ENCODE results near the gene COL21A1.
A peak's percentile ranks its signal among the peaks of the same experiment; 100 is the strongest.

COL21A1 gene

GRCh38 chr6:56244089-56244488, 3.3 kb downstream of the COL21A1 start:
- Histone ChIP-seq H3K4me3 (ENCODE audit: low read depth in 1 of 2, low read length in 2 of 2) (peak overlapping the region in 1 of 2 donors; percentile 24), H3K9me3 (ENCODE audit: low read length) (no peaks in the 10 kb centered on the region), H3K27me3 (ENCODE audit: control insufficient read depth in 1 of 2, insufficient read depth in 2 of 2, low read length in 2 of 2) (no peaks in the 10 kb centered on the region), H3K9ac (ENCODE audit: low read length) (no peak overlapping the region), H3K4me1 (ENCODE audit: insufficient read depth, low read length) (peaks cover 46% of the 10 kb centered on the region), H3K27ac (ENCODE audit: low read depth, low read length) (no peak overlapping the region), H3K36me3 (ENCODE audit: insufficient read depth, low read length) (no peaks in the 10 kb centered on the region)

- no peaks in the 10 kb centered on the region for H3K27me3 ChIP-seq (ENCODE audit: control insufficient read depth in 1 of 2, insufficient read depth in 2 of 2, low read length in 2 of 2)
- H3K27ac ChIP-seq (ENCODE audit: low read depth, low read length) = no peak overlapping the region
- no peaks in the 10 kb centered on the region for H3K9me3 ChIP-seq (ENCODE audit: low read length)
- H3K9ac ChIP-seq (ENCODE audit: low read length) = no peak overlapping the region
- H3K4me1 ChIP-seq (ENCODE audit: insufficient read depth, low read length) = peaks cover 51% of the 10 kb centered on the region
- no peak overlapping the region for H3K4me3 ChIP-seq (ENCODE audit: low read depth in 1 of 2, low read length in 2 of 2)
- no peaks in the 10 kb centered on the region for H3K36me3 ChIP-seq (ENCODE audit: insufficient read depth, low read length)
Observed at GRCh38 chr6:56243518-56244070, 3.8 kb downstream of the COL21A1 start.

DNA sequence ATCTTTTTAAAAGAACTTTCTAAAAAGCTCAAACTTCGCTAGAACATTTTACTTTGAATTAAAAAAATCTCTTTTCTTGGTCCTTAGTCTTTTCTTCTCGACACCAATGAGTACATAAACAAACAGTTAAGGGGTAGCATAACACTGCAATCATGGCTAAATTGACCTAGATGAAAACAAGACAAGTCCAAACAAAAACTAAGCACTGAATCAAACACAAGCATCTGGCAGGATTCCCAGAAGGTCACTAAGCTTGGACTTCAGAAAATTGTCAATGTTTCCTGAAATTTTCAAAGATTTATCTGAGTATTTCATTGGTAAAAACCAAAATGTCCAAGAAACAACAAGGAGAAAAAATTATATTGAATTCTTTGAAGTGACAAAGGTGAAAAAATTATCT, 5.0 kb downstream of the COL21A1 start:
- Histone ChIP-seq H3K9me3 (ENCODE audit: low read length) (no peaks in the 10 kb centered on the region), H3K27me3 (ENCODE audit: control insufficient read depth in 1 of 2, insufficient read depth in 2 of 2, low read length in 2 of 2) (no peaks in the 10 kb centered on the region), H3K4me3 (ENCODE audit: low read depth in 1 of 2, low read length in 2 of 2) (no peak overlapping the region), H3K27ac (ENCODE audit: low read depth, low read length) (no peak overlapping the region), H3K36me3 (ENCODE audit: insufficient read depth, low read length) (no peaks in the 10 kb centered on the region), H3K4me1 (ENCODE audit: insufficient read depth, low read length) (peaks cover 50% of the 10 kb centered on the region), H3K9ac (ENCODE audit: low read length) (no peak overlapping the region)

DNA sequence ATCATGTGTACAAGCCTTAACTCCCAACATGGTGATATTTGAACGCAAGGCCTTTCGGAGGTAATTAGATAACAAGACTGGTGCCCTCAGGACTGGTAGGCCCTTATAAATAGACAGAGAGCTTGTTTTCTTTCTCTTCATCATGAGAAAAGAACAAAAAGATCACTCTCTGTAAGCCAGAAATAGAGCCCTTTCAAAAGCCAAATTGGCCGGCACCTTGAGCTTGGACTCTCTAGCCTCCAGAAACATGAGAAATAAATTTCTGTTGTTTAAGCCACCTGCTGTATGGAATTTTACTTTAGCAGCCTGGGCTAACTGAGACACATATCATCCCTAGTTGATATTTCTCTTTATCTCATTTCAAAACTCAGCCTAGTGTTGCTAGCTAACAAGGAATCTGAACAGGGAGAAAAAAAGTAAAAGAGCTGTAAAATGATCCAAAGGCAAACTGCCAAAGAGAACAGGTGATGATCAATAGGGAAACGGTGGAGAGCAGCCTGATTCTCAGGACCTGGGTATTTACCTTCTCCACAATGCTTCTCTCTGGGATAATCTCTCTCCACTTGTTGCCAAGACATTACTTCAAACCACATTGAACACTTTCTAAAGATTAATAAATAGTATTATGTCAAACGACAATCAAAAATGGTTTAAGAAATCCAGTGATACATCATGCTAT, 6.1 kb downstream of the COL21A1 start:
- Histone ChIP-seq H3K4me3 (ENCODE audit: low read depth in 1 of 2, low read length in 2 of 2) (no peak overlapping the region), H3K36me3 (ENCODE audit: insufficient read depth, low read length) (no peaks in the 10 kb centered on the region), H3K27me3 (ENCODE audit: control insufficient read depth in 1 of 2, insufficient read depth in 2 of 2, low read length in 2 of 2) (no peaks in the 10 kb centered on the region), H3K4me1 (ENCODE audit: insufficient read depth, low read length) (peaks cover 52% of the 10 kb centered on the region), H3K9ac (ENCODE audit: low read length) (no peak overlapping the region), H3K9me3 (ENCODE audit: low read length) (no peaks in the 10 kb centered on the region), H3K27ac (ENCODE audit: low read depth, low read length) (no peak overlapping the region)

DNA sequence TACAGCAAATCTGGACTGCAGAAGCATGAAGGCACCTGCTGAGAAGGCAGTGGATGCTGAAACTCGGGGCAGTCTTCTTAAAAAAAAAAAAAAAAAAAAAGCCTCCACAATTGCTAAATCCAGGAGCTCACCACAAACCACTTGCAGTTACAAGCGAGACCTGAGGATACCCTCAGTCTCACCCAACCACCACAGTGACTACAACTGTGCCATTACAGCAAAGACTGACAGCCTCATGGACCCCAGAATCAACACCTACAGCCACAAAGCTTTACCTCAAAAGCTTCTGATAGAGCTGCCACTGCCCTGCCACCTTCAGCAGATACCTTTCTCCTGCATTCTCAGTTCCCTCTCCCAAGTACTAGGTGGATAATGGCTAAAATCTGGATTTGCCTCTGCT, 9.0 kb downstream of the COL21A1 start:
- Histone ChIP-seq H3K4me1 (ENCODE audit: insufficient read depth, low read length) (peaks cover 58% of the 10 kb centered on the region), H3K4me3 (ENCODE audit: low read depth in 1 of 2, low read length in 2 of 2) (no peak overlapping the region), H3K9me3 (ENCODE audit: low read length) (no peaks in the 10 kb centered on the region), H3K27ac (ENCODE audit: low read depth, low read length) (no peak overlapping the region), H3K36me3 (ENCODE audit: insufficient read depth, low read length) (no peaks in the 10 kb centered on the region), H3K9ac (ENCODE audit: low read length) (no peak overlapping the region), H3K27me3 (ENCODE audit: control insufficient read depth in 1 of 2, insufficient read depth in 2 of 2, low read length in 2 of 2) (no peaks in the 10 kb centered on the region)

GRCh38 chr6:56235245-56235644, 12.1 kb downstream of the COL21A1 start:
- H3K9me3 ChIP-seq (ENCODE audit: low read length) = no peaks in the 10 kb centered on the region
- no peak overlapping the region for H3K4me3 ChIP-seq (ENCODE audit: low read depth in 1 of 2, low read length in 2 of 2)
- H3K27ac ChIP-seq (ENCODE audit: low read depth, low read length) = peak overlapping the region; percentile 22
- H3K9ac ChIP-seq (ENCODE audit: low read length) = no peak overlapping the region
- H3K36me3 ChIP-seq (ENCODE audit: insufficient read depth, low read length) = no peaks in the 10 kb centered on the region
- H3K27me3 ChIP-seq (ENCODE audit: control insufficient read depth in 1 of 2, insufficient read depth in 2 of 2, low read length in 2 of 2) = no peaks in the 10 kb centered on the region
- H3K4me1 ChIP-seq (ENCODE audit: insufficient read depth, low read length) = peaks cover 60% of the 10 kb centered on the region

GRCh38 chr6:56232436-56232835, 14.9 kb downstream of the COL21A1 start:
- Histone ChIP-seq H3K9me3 (ENCODE audit: low read length) (no peaks in the 10 kb centered on the region), H3K9ac (ENCODE audit: low read length) (no peak overlapping the region), H3K36me3 (ENCODE audit: insufficient read depth, low read length) (no peaks in the 10 kb centered on the region)

DNA sequence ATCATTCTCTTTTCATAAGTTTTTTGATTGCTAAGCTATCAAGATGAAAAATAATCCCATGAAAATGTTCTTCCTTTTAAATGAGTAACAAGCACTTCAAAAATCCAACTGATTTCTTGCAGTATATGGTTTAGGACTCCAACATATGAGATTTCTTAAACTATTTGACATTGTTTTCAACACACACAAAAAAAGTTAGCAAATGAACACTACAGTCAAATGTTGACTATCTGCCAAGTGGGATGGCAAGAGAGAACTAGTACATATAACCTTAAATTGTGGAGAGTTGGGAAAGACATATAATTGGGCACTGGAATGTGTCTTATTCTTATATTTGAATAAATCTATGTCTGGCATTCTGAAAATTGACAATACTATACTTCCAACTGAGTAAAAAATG, 15.6 kb downstream of the COL21A1 start:
- Histone ChIP-seq H3K4me1 (ENCODE audit: insufficient read depth, low read length) (peaks cover 57% of the 10 kb centered on the region), H3K9ac (ENCODE audit: low read length) (no peak overlapping the region), H3K27ac (ENCODE audit: low read depth, low read length) (no peak overlapping the region), H3K27me3 (ENCODE audit: control insufficient read depth in 1 of 2, insufficient read depth in 2 of 2, low read length in 2 of 2) (no peaks in the 10 kb centered on the region), H3K36me3 (ENCODE audit: insufficient read depth, low read length) (no peaks in the 10 kb centered on the region), H3K4me3 (ENCODE audit: low read depth in 1 of 2, low read length in 2 of 2) (no peak overlapping the region), H3K9me3 (ENCODE audit: low read length) (no peaks in the 10 kb centered on the region)

More at GRCh38 chr6:56232436-56232835, 14.9 kb downstream of the COL21A1 start:
- Histone ChIP-seq H3K27ac (ENCODE audit: low read depth, low read length) (no peak overlapping the region), H3K4me1 (ENCODE audit: insufficient read depth, low read length) (peaks cover 53% of the 10 kb centered on the region), H3K27me3 (ENCODE audit: control insufficient read depth in 1 of 2, insufficient read depth in 2 of 2, low read length in 2 of 2) (no peaks in the 10 kb centered on the region), H3K4me3 (ENCODE audit: low read depth in 1 of 2, low read length in 2 of 2) (no peak overlapping the region)

DNA sequence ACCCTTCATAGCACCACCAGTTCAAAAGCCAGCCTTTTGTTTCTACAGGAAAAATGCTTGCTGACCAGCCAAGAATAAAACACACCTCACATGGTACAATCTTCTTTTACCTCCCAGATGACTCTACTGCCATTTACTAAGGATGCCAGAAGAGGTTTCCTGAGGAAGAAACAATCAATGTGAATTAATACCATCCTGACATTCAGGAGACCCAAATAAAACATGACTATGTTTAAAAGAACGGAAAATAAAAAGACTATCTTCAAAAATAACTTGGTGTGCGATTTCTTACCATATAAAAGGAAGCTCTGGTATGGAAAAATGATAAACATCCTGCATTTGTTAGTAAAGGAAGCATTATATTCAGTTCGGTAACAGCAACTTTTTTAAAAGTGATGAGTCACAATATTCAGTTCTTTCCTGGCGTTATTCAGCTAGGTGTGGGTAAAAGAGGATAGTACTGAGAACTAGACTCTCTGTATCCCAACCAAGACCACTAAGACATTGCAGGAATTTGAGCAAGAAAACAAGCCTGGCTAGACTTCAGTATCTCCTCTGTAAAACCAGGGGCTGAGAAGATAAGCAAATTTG, 16.3 kb downstream of the COL21A1 start:
- H3K4me3 ChIP-seq (ENCODE audit: low read depth in 1 of 2, low read length in 2 of 2) = no peak overlapping the region
- H3K9me3 ChIP-seq (ENCODE audit: low read length) = no peaks in the 10 kb centered on the region
- no peak overlapping the region for H3K9ac ChIP-seq (ENCODE audit: low read length)
- H3K36me3 ChIP-seq (ENCODE audit: insufficient read depth, low read length) = no peaks in the 10 kb centered on the region
- no peaks in the 10 kb centered on the region for H3K27me3 ChIP-seq (ENCODE audit: control insufficient read depth in 1 of 2, insufficient read depth in 2 of 2, low read length in 2 of 2)
- no peak overlapping the region for H3K27ac ChIP-seq (ENCODE audit: low read depth, low read length)
- H3K4me1 ChIP-seq (ENCODE audit: insufficient read depth, low read length) = peaks cover 54% of the 10 kb centered on the region

- Histone ChIP-seq H3K9me3 (ENCODE audit: low read length) (no peaks in the 10 kb centered on the region), H3K27ac (ENCODE audit: low read depth, low read length) (no peak overlapping the region)
Observed at GRCh38 chr6:56227071-56227879, 20.1 kb downstream of the COL21A1 start.

DNA sequence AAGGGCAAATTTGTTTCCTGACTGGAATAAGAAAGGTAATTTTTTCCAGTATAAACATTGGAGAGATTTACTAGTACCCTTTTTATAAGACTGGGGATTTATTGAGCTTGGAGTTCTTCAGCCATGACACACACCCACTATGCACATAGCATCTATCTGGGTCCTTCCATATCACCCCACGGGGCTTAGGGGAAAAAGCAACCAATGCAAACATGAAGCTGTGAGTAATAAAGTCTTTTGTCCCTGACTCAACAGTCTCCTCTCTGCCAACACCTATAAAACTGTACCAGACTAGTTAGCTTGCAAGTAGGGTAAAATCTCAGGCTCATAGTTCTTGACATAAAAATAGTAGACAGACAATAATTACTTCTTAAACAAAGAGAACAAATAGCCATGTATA, 23.4 kb downstream of the COL21A1 start:
- H3K36me3 ChIP-seq (ENCODE audit: insufficient read depth, low read length) = no peaks in the 10 kb centered on the region
- H3K27ac ChIP-seq (ENCODE audit: low read depth, low read length) = peak overlapping the region; percentile 27
- peaks cover 27% of the 10 kb centered on the region for H3K4me1 ChIP-seq (ENCODE audit: insufficient read depth, low read length)
- H3K4me3 ChIP-seq (ENCODE audit: low read depth in 1 of 2, low read length in 2 of 2) = no peak overlapping the region
- H3K27me3 ChIP-seq (ENCODE audit: control insufficient read depth in 1 of 2, insufficient read depth in 2 of 2, low read length in 2 of 2) = no peaks in the 10 kb centered on the region
- no peaks in the 10 kb centered on the region for H3K9me3 ChIP-seq (ENCODE audit: low read length)
- no peak overlapping the region for H3K9ac ChIP-seq (ENCODE audit: low read length)

More at GRCh38 chr6:56227071-56227879, 20.1 kb downstream of the COL21A1 start:
- H3K36me3 ChIP-seq (ENCODE audit: insufficient read depth, low read length) = no peaks in the 10 kb centered on the region
- no peak overlapping the region for H3K4me3 ChIP-seq (ENCODE audit: low read depth in 1 of 2, low read length in 2 of 2)
- no peaks in the 10 kb centered on the region for H3K27me3 ChIP-seq (ENCODE audit: control insufficient read depth in 1 of 2, insufficient read depth in 2 of 2, low read length in 2 of 2)
- H3K9ac ChIP-seq (ENCODE audit: low read length) = no peak overlapping the region
- H3K4me1 ChIP-seq (ENCODE audit: insufficient read depth, low read length) = peaks cover 42% of the 10 kb centered on the region
